Fibroblast of lung (primary cell): ENCODE results near the gene TRIM14. TPM values are rescaled to one million over a fixed set of nuclear protein-coding genes. Genes with fewer than 3 reads are reported as not detected.

ENCODE experiments used
- DNase-seq, 2 donors: peaks; one replicate each; pipeline versions ENCODE4 v3.0.0 to v3.0.0-alpha.2; 2010; ENCODE audit warnings: low read depth in 2 of 2
- H2AFZ ChIP-seq: 2 replicates; pipeline ENCODE4 v1.5.1; 2012; ENCODE audit warnings: low read length, control low read depth, inconsistent platforms
- H3K27ac ChIP-seq: 2 replicates; pipeline ENCODE4 v1.5.1; 2011; ENCODE audit warnings: low read length, control low read depth; ENCODE audit not compliant: insufficient read depth
- H3K27me3 ChIP-seq: 2 replicates; pipeline ENCODE4 v1.5.1; 2011; ENCODE audit warnings: mild to moderate bottlenecking, low read length; ENCODE audit not compliant: control insufficient read depth, insufficient read depth
- H3K36me3 ChIP-seq: 2 replicates; pipeline ENCODE4 v1.5.1; 2011; ENCODE audit warnings: low read length; ENCODE audit not compliant: control insufficient read depth, insufficient read depth
- H3K4me1 ChIP-seq: 2 replicates; pipeline ENCODE4 v1.5.1; 2011; ENCODE audit warnings: low read length; ENCODE audit not compliant: control insufficient read depth, insufficient read depth; ENCODE audit errors: extremely low read depth
- H3K4me2 ChIP-seq: 2 replicates; pipeline ENCODE4 v1.5.1; 2011; ENCODE audit warnings: low read length, control low read depth; ENCODE audit not compliant: insufficient read depth; ENCODE audit errors: extremely low read depth
- H3K4me3 ChIP-seq, 4 experiments: fragments of 200-600 bp in 1 of 4; sonication (generic) in 1 of 4; replicated peaks in 1 of 4; 2 replicates each; pipeline ENCODE4 v1.5.1; 2011 to 2016; ENCODE audit warnings: low read length in 4 of 4, low read depth in 3 of 4, mild to moderate bottlenecking in 3 of 4, control low read depth in 2 of 4, inconsistent platforms in 1 of 4, mixed read lengths in 1 of 4; ENCODE audit not compliant: insufficient read depth in 1 of 4; ENCODE audit errors: control extremely low read depth in 1 of 4
- H3K79me2 ChIP-seq: 2 replicates; pipeline ENCODE4 v1.5.1; 2012; ENCODE audit warnings: mild to moderate bottlenecking, low read length, inconsistent platforms; ENCODE audit not compliant: control insufficient read depth, insufficient read depth
- H3K9ac ChIP-seq: 2 replicates; pipeline ENCODE4 v1.5.1; 2011; ENCODE audit warnings: mild to moderate bottlenecking, low read length, control low read depth; ENCODE audit not compliant: insufficient read depth
- H3K9me3 ChIP-seq: 2 replicates; pipeline ENCODE4 v1.5.1; 2012; ENCODE audit warnings: low read depth, low read length; ENCODE audit not compliant: control insufficient read depth, insufficient read depth
- H4K20me1 ChIP-seq: 2 replicates; pipeline ENCODE4 v1.5.1; 2011; ENCODE audit warnings: low read length; ENCODE audit not compliant: control insufficient read depth, insufficient read depth; ENCODE audit errors: extremely low read depth
- CTCF ChIP-seq, 2 donors: IDR thresholded peaks in 1 of 2; conservative IDR thresholded peaks in 1 of 2; 1 replicate in 1 of 2; 2 replicates in 1 of 2; pipeline ENCODE4 v1.5.1; 2011 to 2012; ENCODE audit warnings: low read length in 2 of 2, control low read depth in 1 of 2, inconsistent platforms in 1 of 2, low read depth in 1 of 2, mild to moderate bottlenecking in 1 of 2
- EZH2 ChIP-seq: IDR thresholded peaks from 2 replicates; pipeline ENCODE4 v1.5.1; 2012; ENCODE audit warnings: low read length, control low read depth, mild to moderate bottlenecking; ENCODE audit errors: missing control alignments
- polyA plus RNA-seq, 2 donors: library from polyadenylated mRNA; depleted of rRNA in 1 of 2; stranded (reverse) in 1 of 2; unstranded in 1 of 2; fragments of >200 nt; gene quantifications; 2 replicates each; pipeline ENCODE4 v1.2.1, GENCODE V29; 2011 to 2012; ENCODE audit warnings: missing spikeins in 1 of 2
- total RNA-seq: library from RNA; depleted of rRNA; stranded (reverse); fragments of >200 nt; gene quantifications from 2 replicates; pipeline ENCODE4 v1.2.1, GENCODE V29; 2014

TRIM14 gene
- total and polyA plus RNA-seq, 2 donors (not counting 1 experiment from before 2014, with no cell fraction given), result 7.8 to 8.6 TPM

- Histone ChIP-seq H4K20me1 (no peaks in the 10 kb centered on the region), H2AFZ (no peak overlapping the region), H3K4me2 (no peak overlapping the region), H3K27me3 (no peaks in the 10 kb centered on the region), H3K9ac (no peak overlapping the region), H3K79me2 (no peaks in the 10 kb centered on the region), H3K4me1 (no peaks in the 10 kb centered on the region), H3K36me3 (no peaks in the 10 kb centered on the region), H3K9me3 (no peaks in the 10 kb centered on the region), H3K4me3 (no peak overlapping the region), H3K27ac (no peak overlapping the region)
- no peak for TF ChIP-seq EZH2
- TF ChIP-seq CTCF (conservative IDR thresholded peaks at IDR 0.05 in 1 of 2, IDR thresholded peaks at IDR 0.05 in 1 of 2; ENCODE audit: low read depth in 1 of 2, low read length in 2 of 2), result no peak
- DNase-seq, result no peak
Measured at GRCh38 chr9:98157372-98157771, 38.4 kb upstream of the TRIM14 start.

GRCh38 chr9:98154678-98155077 is 35.7 kb upstream of the TRIM14 start:
- no peak overlapping the region for H3K27ac ChIP-seq
- no peaks in the 10 kb centered on the region for H3K36me3 ChIP-seq
- H4K20me1 ChIP-seq, result no peaks in the 10 kb centered on the region
- no peak overlapping the region for H3K4me2 ChIP-seq
- H3K9ac ChIP-seq, result no peak overlapping the region
- H3K27me3 ChIP-seq, result peaks cover 4% of the 10 kb centered on the region
- no peaks in the 10 kb centered on the region for H3K79me2 ChIP-seq
- H3K4me3 ChIP-seq, result no peak overlapping the region
- no peak overlapping the region for H2AFZ ChIP-seq
- TF ChIP-seq CTCF (conservative IDR thresholded peaks at IDR 0.05 in 1 of 2, IDR thresholded peaks at IDR 0.05 in 1 of 2; ENCODE audit: low read depth in 1 of 2, low read length in 2 of 2), result no peak
- TF ChIP-seq EZH2, result no peak
- no peaks in the 10 kb centered on the region for H3K4me1 ChIP-seq
- DNase-seq, result no peak
- no peaks in the 10 kb centered on the region for H3K9me3 ChIP-seq

GRCh38 chr9:98152526-98152925 is 33.5 kb upstream of the TRIM14 start:
- no peak overlapping the region for H3K4me2 ChIP-seq
- no peaks in the 10 kb centered on the region for H3K36me3 ChIP-seq
- TF ChIP-seq EZH2 (no peak), CTCF (conservative IDR thresholded peaks at IDR 0.05 in 1 of 2, IDR thresholded peaks at IDR 0.05 in 1 of 2; ENCODE audit: low read depth in 1 of 2, low read length in 2 of 2) (no peak)
- no peak overlapping the region for H3K27ac ChIP-seq
- H3K9me3 ChIP-seq, result no peaks in the 10 kb centered on the region
- H3K79me2 ChIP-seq, result no peaks in the 10 kb centered on the region
- H3K4me3 ChIP-seq, result no peak overlapping the region
- H3K27me3 ChIP-seq, result peaks cover 4% of the 10 kb centered on the region
- no peaks in the 10 kb centered on the region for H4K20me1 ChIP-seq
- H2AFZ ChIP-seq, result no peak overlapping the region
- no peak overlapping the region for H3K9ac ChIP-seq
- no peaks in the 10 kb centered on the region for H3K4me1 ChIP-seq
- no peak for DNase-seq
